Prostate gland (tissue), 2 donors: ENCODE data around the gene FAM32A.

Experiments used
- POLR2A ChIP-seq: fragments of 450-650 bp; IDR thresholded peaks from one replicate; pipeline ENCODE4 v1.6.1; 2016; ENCODE audit warnings: antibody characterized with exemption, mild to moderate bottlenecking
- POLR2AphosphoS5 ChIP-seq: sonication (generic); formaldehyde crosslinking; IDR thresholded peaks from one replicate; pipeline ENCODE4 v1.6.1; 2017; ENCODE audit warnings: antibody characterized with exemption
- TF ChIP-seq, protein P1 (sequence below), 4 experiments: fragments of 200-600 bp in 2 of 4; fragments of 450-650 bp in 2 of 4; sonication (generic) in 2 of 4; IDR thresholded peaks; 1 replicate in 3 of 4; 2 replicates in 1 of 4; pipeline ENCODE4 v1.5.1; 2016 to 2019; ENCODE audit warnings: antibody characterized with exemption in 4 of 4, mild to moderate bottlenecking in 2 of 4, moderate library complexity in 2 of 4

DNA sequence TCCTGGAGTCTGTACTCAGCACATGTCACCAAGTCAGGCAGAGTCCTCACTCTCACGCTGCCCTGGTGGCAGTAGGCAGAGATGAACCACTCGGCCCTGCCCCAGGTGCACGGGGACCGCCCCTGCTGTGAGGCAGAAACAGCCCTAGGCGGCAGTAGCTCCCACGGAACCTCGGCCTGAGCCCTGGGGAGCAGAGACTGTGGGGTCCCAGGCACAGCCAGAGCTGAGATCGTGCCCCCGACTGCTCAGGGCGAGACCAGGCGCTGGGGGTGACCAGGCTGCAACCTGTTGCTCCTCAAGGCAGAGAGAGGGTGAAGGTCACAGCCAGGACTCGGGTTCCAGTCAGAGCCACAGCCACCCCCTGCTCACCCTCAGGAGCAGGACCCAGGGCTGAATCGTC, 47.4 kb downstream of the FAM32A start:
- TF ChIP-seq POLR2AphosphoS5: no peak
- TF ChIP-seq, protein P1, sequence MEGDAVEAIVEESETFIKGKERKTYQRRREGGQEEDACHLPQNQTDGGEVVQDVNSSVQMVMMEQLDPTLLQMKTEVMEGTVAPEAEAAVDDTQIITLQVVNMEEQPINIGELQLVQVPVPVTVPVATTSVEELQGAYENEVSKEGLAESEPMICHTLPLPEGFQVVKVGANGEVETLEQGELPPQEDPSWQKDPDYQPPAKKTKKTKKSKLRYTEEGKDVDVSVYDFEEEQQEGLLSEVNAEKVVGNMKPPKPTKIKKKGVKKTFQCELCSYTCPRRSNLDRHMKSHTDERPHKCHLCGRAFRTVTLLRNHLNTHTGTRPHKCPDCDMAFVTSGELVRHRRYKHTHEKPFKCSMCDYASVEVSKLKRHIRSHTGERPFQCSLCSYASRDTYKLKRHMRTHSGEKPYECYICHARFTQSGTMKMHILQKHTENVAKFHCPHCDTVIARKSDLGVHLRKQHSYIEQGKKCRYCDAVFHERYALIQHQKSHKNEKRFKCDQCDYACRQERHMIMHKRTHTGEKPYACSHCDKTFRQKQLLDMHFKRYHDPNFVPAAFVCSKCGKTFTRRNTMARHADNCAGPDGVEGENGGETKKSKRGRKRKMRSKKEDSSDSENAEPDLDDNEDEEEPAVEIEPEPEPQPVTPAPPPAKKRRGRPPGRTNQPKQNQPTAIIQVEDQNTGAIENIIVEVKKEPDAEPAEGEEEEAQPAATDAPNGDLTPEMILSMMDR (IDR thresholded peaks at IDR 0.05): no peak
- no peak for TF ChIP-seq POLR2A
